GM21447 (cell line): ENCODE data around the gene NME4.
"Not testable (repeated sequence)": the region's sequence is repeated elsewhere in the genome, so short reads cannot be mapped to it uniquely, and the experiment has no call there.

Source experiments
- ATAC-seq: cut with Tn5 transposase; IDR thresholded peaks from one replicate; pipeline ENCODE4 v1.9.1; 2021; ENCODE audit not compliant: unreplicated experiment

Gene NME4

GRCh38 chr16:397135-397661, at the start of gene NME4:
Gene NME4 (plus strand): TSS chr16:397199. CDS start chr16:397223, 24 bp downstream.
- no peak for ATAC-seq

DNA sequence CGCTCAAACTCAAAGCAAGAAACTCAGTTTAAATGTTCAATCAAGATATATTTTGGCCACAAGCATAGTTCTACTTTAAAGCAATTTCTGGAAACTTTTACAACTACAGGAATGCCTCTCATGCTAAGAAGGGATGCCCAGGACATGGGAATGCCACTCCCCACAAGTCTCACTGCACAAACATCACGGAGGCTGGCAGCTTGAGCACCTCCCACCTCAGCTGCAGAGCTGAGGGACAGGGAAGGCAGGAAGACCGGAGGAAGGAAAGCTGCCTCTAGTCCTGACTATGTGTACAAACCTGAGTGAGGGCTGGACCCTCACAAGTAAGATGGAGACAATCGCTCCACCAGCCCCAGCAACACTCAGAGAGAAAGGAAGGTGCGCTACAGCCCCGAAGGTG, 49.8 kb upstream of the NME4 start:
- no peak for ATAC-seq

GRCh38 chr16:348495-348894, 48.5 kb upstream of the NME4 start:
- not testable (repeated sequence) for ATAC-seq

DNA sequence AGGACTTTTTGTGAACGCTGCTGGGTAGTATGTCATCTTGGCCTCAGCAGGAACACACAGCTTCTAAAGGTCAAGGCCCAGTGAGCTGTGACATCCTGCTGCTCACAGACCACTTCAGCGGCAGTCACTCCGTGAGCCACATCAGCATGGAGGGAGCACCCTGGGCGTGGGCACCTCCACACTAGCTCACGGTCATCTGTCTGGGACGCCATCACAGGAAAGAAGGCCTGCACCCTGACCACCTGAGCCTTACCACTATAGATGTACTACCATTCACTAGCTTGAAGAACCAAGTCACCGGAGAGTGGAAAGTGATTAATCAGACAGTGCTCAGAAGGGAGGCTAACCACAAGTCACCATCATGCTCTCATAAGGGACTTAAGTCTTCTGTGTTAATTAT, 47.8 kb upstream of the NME4 start:
- peak; percentile 31 for ATAC-seq

DNA sequence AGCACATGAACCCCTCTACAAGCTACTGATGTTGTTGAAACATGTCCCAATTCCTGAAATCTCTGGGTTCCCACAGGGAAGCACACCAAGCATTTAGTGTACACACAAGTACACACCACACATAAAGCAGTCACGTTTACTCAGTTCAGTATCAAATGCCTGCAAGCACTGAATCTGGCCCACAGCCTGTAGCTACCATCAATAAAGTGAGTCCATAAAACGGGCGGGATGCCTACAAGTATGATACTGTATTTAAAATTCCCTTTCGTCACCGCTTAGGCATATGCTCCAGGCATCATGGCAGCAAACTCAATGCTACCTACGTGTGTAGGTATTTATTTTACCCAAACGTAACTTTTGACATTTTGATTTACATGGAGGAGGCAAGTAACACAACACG, 46.8 kb upstream of the NME4 start:
- ATAC-seq = no peak

DNA sequence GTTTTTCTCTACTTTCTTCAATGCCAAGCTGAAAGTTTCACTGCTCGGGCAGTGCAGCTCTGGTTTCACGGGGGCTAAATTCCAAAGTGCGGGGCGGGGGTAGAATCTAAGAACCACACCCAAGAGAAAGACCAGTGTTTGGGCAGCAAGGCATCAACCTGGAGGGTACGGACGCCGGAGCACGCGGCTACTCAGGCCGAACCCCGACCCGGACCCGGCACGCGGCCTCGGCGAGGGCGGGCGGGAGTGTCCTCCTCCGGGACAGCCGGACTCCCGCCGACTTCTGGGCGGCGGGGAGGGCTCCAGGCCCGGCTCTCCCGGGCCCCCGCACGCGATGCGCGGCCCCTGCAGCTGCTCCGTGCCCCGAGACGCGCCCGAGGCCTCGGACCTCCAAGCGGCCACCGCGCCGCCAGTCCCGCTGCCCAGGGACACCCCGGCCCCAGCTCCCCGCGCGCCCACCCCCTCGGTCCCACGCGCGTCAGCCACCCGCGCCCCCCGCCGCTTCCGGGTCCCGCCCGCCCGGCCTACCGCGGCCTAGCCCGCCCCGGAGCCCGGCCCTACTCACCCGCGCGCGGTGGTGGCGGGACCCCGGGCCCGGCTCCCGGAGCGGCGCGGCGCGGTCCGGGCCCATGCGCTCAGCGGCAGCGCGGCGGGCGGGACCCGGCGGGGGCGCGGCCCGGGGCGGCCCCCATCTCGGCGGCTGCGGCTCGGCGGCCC, 45.0 kb upstream of the NME4 start:
- ATAC-seq = peak; percentile 9

- ATAC-seq = peak; percentile 51
Observed at GRCh38 chr16:352547-353403, 44.2 kb upstream of the NME4 start, which contains the start of gene AXIN1. Gene AXIN1 (minus strand): TSS chr16:352723. CDS start chr16:347025, 5,698 bp downstream.

GRCh38 chr16:353404-354290, 43.4 kb upstream of the NME4 start:
- no peak for ATAC-seq

GRCh38 chr16:354291-354881, 42.6 kb upstream of the NME4 start:
- no peak for ATAC-seq

DNA sequence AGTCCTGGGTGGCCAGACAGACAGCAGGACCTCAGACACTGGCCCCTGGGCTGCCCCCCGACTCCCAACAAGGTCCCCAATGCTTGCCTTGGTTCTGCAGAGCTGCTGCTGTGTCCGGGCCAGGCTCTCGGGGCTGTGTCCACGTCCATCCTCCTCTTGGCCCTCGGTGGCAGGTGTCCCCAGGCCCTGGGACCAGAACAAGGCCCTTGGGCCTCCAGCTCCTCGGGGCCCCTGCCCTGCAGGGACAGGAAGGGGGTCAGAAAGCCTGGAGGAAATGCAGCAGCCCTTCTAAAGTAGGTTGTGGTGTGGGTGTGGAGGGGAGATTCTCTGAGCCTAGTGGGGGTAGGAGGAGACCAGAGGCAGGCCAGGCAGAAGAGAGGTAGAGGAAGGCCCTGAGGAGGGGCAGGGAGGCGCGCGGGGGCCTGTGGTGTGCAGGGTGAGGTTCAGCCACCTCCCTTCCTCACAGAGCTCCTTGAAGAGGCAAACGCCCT, 42.0 kb upstream of the NME4 start:
- no peak for ATAC-seq

- ATAC-seq = no peak
Observed at GRCh38 chr16:356741-357140, 40.3 kb upstream of the NME4 start.

- no peak for ATAC-seq
Observed at GRCh38 chr16:359067-359763, 37.8 kb upstream of the NME4 start.

GRCh38 chr16:359871-360697, 36.9 kb upstream of the NME4 start:
- no peak for ATAC-seq

DNA sequence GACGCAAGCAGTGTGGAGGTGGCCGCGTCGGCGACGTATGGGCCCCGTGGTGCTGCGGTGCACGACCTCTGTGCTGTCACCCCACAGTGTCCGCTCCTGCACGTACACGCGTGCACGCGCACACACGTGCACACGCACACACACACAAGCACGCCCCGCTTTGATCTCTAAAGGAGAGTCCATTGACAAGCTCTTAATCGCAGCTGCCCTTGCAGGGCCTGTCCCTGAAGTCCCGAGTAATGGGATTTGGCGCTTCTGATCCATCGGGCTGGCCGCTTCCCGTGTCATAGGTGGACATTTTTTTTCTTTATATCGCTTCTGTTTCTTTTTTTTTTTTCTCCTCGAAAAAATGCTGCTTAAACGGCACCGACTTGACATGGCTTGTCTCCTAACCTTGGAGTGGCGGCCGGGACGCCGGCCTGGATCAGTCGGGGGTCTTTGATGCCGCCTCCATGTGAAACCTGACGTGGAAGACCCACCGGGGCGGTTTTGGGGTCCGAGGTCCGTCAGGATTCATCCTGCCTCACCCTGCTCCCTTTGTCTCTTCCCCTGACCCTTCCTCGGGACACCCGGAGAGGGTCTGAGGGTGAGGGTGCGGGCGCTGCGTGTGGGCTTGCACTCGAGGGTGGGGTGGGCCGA, 36.2 kb upstream of the NME4 start:
- ATAC-seq = no peak

DNA sequence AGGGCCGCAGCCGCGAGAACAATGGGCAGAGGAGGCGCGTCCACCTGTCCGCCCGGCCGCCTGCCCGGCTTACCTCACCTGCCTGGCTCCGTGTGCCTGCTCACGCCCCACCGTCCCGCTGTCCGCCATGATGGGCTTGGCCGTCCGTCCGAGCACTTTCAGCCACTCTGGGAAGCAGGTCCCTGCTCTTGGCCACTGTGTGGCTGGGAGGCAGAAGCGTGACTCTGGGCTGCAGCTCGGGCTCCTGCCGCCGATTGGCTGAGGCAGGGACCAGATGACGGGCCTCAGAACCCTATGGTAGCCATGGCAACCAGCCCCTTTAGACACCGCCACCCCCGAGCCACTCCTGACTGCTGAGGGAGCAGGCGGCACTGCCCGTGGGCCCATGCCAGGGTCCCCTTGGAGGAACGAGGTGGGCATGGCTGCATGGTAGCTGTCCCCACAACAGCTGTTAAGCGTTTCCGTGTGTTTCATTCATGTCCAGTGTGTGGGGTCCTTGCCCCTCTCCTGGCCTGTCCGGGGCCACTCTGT, 35.6 kb upstream of the NME4 start:
- no peak for ATAC-seq

GRCh38 chr16:361872-362701, 34.9 kb upstream of the NME4 start:
- peak; percentile 67 for ATAC-seq

GRCh38 chr16:362702-362999, 34.3 kb upstream of the NME4 start:
- not testable (repeated sequence) for ATAC-seq
